Neural progenitor cell (in vitro differentiated cells): ENCODE measurements around the gene VAV2.

ENCODE experiments used
- EZH2 ChIP-seq: fragments of 200-600 bp; sonication (generic); IDR thresholded peaks from 2 replicates; pipeline ENCODE4 v1.6.1; 2017; ENCODE audit warnings: antibody characterized with exemption, mild to moderate bottlenecking, moderate library complexity
- EZH2phosphoT487 ChIP-seq: fragments of 200-600 bp; sonication (generic); IDR thresholded peaks from 2 replicates; pipeline ENCODE4 v1.6.1; 2017; ENCODE audit warnings: antibody characterized with exemption
- TF ChIP-seq, protein P1 (sequence below): fragments of 200-600 bp; sonication (generic); IDR thresholded peaks from 2 replicates; pipeline ENCODE4 v1.5.1; 2017; ENCODE audit warnings: antibody characterized with exemption, mild to moderate bottlenecking

DNA sequence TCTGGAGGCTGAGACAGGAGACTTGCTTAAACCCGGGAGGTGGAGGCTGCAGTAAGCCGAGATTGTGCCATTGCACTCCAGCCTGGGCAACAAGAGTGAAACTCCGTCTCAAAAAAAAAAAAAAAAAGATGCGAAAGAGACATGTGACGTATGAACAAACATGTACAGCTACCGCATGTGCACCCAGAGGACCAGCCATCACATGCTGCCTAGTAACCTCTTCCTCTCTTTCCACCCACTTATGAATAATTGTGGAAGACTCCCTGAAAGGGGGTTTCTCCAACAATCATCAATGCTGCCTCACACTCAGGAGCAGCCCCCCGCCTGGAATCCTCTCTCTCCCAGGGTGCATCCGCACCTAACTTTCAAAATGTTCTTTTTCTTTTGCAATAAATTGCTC lies 256.2 kb downstream of the VAV2 start:
- TF ChIP-seq EZH2phosphoT487 (no peak), EZH2 (no peak)
- TF ChIP-seq, protein P1, sequence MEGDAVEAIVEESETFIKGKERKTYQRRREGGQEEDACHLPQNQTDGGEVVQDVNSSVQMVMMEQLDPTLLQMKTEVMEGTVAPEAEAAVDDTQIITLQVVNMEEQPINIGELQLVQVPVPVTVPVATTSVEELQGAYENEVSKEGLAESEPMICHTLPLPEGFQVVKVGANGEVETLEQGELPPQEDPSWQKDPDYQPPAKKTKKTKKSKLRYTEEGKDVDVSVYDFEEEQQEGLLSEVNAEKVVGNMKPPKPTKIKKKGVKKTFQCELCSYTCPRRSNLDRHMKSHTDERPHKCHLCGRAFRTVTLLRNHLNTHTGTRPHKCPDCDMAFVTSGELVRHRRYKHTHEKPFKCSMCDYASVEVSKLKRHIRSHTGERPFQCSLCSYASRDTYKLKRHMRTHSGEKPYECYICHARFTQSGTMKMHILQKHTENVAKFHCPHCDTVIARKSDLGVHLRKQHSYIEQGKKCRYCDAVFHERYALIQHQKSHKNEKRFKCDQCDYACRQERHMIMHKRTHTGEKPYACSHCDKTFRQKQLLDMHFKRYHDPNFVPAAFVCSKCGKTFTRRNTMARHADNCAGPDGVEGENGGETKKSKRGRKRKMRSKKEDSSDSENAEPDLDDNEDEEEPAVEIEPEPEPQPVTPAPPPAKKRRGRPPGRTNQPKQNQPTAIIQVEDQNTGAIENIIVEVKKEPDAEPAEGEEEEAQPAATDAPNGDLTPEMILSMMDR, result no peak
